Measurements from ENCODE around the gene LIN7A. TPM values are rescaled to one million over a fixed set of nuclear protein-coding genes. Genes with fewer than 3 reads are reported as not detected.

Gene LIN7A
- total RNA-seq, 2 experiments from 2014 or later: not detected

GRCh38 chr12:80864046-80864735 lies 73.5 kb downstream of the LIN7A start:
- POLR2A ChIA-PET: no interaction called here
- H3K9me3 Mint-ChIP-seq: peaks cover 8% of the 10 kb centered on the region
- H3K27ac Mint-ChIP-seq: no peak overlapping the region
- H3K4me3 Mint-ChIP-seq: no peak overlapping the region
- no peaks in the 10 kb centered on the region for H3K4me1 Mint-ChIP-seq (ENCODE audit: low read depth)
- no peaks in the 10 kb centered on the region for H3K27me3 Mint-ChIP-seq
- no peaks in the 10 kb centered on the region for H3K36me3 Mint-ChIP-seq
- CTCF ChIA-PET: no interaction called here
- no peak for DNase-seq
- intact Hi-C loops (cut with micrococcal nuclease): no loop called here

GRCh38 chr12:80862531-80862930 lies 75.2 kb downstream of the LIN7A start:
- POLR2A ChIA-PET: no interaction called here

GRCh38 chr12:80861641-80862378 lies 75.9 kb downstream of the LIN7A start:
- Mint-ChIP-seq H3K4me3 (no peak overlapping the region), H3K4me1 (ENCODE audit: low read depth) (no peaks in the 10 kb centered on the region), H3K9me3 (peaks cover 8% of the 10 kb centered on the region), H3K27ac (no peak overlapping the region), H3K27me3 (no peaks in the 10 kb centered on the region), H3K36me3 (no peaks in the 10 kb centered on the region)
- intact Hi-C loops (cut with micrococcal nuclease): no loop called here
- DNase-seq: no peak
- ChIA-PET POLR2A (no interaction called here), CTCF (no interaction called here)

More at GRCh38 chr12:80862531-80862930, 75.2 kb downstream of the LIN7A start:
- H3K4me1 Mint-ChIP-seq (ENCODE audit: low read depth): no peaks in the 10 kb centered on the region
- no peaks in the 10 kb centered on the region for H3K27me3 Mint-ChIP-seq
- H3K4me3 Mint-ChIP-seq: no peak overlapping the region
- no peaks in the 10 kb centered on the region for H3K36me3 Mint-ChIP-seq
- no peak overlapping the region for H3K27ac Mint-ChIP-seq
- intact Hi-C loops (cut with micrococcal nuclease): no loop called here
- DNase-seq: no peak
- CTCF ChIA-PET: no interaction called here
- H3K9me3 Mint-ChIP-seq: peaks cover 8% of the 10 kb centered on the region

- CTCF ChIA-PET: no interaction called here
- Mint-ChIP-seq H3K36me3 (no peaks in the 10 kb centered on the region), H3K4me1 (ENCODE audit: low read depth) (no peaks in the 10 kb centered on the region), H3K27me3 (no peaks in the 10 kb centered on the region), H3K27ac (no peak overlapping the region), H3K9me3 (peaks cover 8% of the 10 kb centered on the region), H3K4me3 (no peak overlapping the region)
- POLR2A ChIA-PET: no interaction called here
- DNase-seq: no peak
- intact Hi-C loops (cut with micrococcal nuclease): no loop called here
Observed at GRCh38 chr12:80860928-80861327, 76.8 kb downstream of the LIN7A start.

- intact Hi-C loops (cut with micrococcal nuclease): no loop called here
Observed at GRCh38 chr12:80860206-80860605, 77.5 kb downstream of the LIN7A start.

GRCh38 chr12:80858356-80858755 lies 79.4 kb downstream of the LIN7A start:
- intact Hi-C loops (cut with micrococcal nuclease): no loop called here
- Mint-ChIP-seq H3K36me3 (no peaks in the 10 kb centered on the region), H3K9me3 (peaks cover 5% of the 10 kb centered on the region), H3K4me1 (ENCODE audit: low read depth) (no peaks in the 10 kb centered on the region), H3K4me3 (no peak overlapping the region), H3K27me3 (no peaks in the 10 kb centered on the region), H3K27ac (no peak overlapping the region)
- POLR2A ChIA-PET: interaction anchor here (0.6 kb wide), 1 partner anchor 419 kb away, joined by 3 read pairs; no protein-coding TSS in a partner anchor
- CTCF ChIA-PET: no interaction called here
- no peak for DNase-seq

More at GRCh38 chr12:80860206-80860605, 77.5 kb downstream of the LIN7A start:
- Mint-ChIP-seq H3K9me3 (peaks cover 5% of the 10 kb centered on the region), H3K27me3 (no peaks in the 10 kb centered on the region), H3K36me3 (no peaks in the 10 kb centered on the region), H3K27ac (no peak overlapping the region), H3K4me3 (no peak overlapping the region), H3K4me1 (ENCODE audit: low read depth) (no peaks in the 10 kb centered on the region)
- POLR2A ChIA-PET: no interaction called here
- CTCF ChIA-PET: no interaction called here
- DNase-seq: no peak

GRCh38 chr12:80857311-80857710 lies 80.4 kb downstream of the LIN7A start:
- H3K4me1 Mint-ChIP-seq (ENCODE audit: low read depth): no peaks in the 10 kb centered on the region
- ChIA-PET CTCF (no interaction called here), POLR2A (no interaction called here)
- H3K9me3 Mint-ChIP-seq: peaks cover 3% of the 10 kb centered on the region
- H3K36me3 Mint-ChIP-seq: no peaks in the 10 kb centered on the region
- H3K27me3 Mint-ChIP-seq: no peaks in the 10 kb centered on the region
- DNase-seq: no peak
- H3K4me3 Mint-ChIP-seq: no peak overlapping the region
- intact Hi-C loops (cut with micrococcal nuclease): no loop called here
- H3K27ac Mint-ChIP-seq: no peak overlapping the region

- Mint-ChIP-seq H3K27me3 (no peaks in the 10 kb centered on the region), H3K36me3 (no peaks in the 10 kb centered on the region), H3K27ac (no peak overlapping the region), H3K4me3 (no peak overlapping the region), H3K4me1 (ENCODE audit: low read depth) (no peaks in the 10 kb centered on the region), H3K9me3 (peaks cover 3% of the 10 kb centered on the region)
- no peak for DNase-seq
- ChIA-PET CTCF (no interaction called here), POLR2A (no interaction called here)
- intact Hi-C loops (cut with micrococcal nuclease): no loop called here
Observed at GRCh38 chr12:80849337-80849736, 88.4 kb downstream of the LIN7A start.

GRCh38 chr12:80848858-80849257 lies 88.9 kb downstream of the LIN7A start:
- no peaks in the 10 kb centered on the region for H3K36me3 Mint-ChIP-seq
- ChIA-PET POLR2A (no interaction called here), CTCF (no interaction called here)
- no peak for DNase-seq
- no peak overlapping the region for H3K4me3 Mint-ChIP-seq
- no peak overlapping the region for H3K27ac Mint-ChIP-seq
- H3K9me3 Mint-ChIP-seq: peaks cover 3% of the 10 kb centered on the region
- no peaks in the 10 kb centered on the region for H3K27me3 Mint-ChIP-seq
- H3K4me1 Mint-ChIP-seq (ENCODE audit: low read depth): no peaks in the 10 kb centered on the region
- intact Hi-C loops (cut with micrococcal nuclease): no loop called here

GRCh38 chr12:80847575-80847974 lies 90.2 kb downstream of the LIN7A start:
- Mint-ChIP-seq H3K4me3 (no peak overlapping the region), H3K27me3 (no peaks in the 10 kb centered on the region), H3K4me1 (ENCODE audit: low read depth) (no peaks in the 10 kb centered on the region), H3K27ac (no peak overlapping the region), H3K9me3 (no peaks in the 10 kb centered on the region), H3K36me3 (no peaks in the 10 kb centered on the region)
- DNase-seq: no peak
- intact Hi-C loops (cut with micrococcal nuclease): no loop called here
- ChIA-PET POLR2A (no interaction called here), CTCF (no interaction called here)

- no peak for DNase-seq
- Mint-ChIP-seq H3K4me1 (ENCODE audit: low read depth) (no peaks in the 10 kb centered on the region), H3K4me3 (no peak overlapping the region)
Observed at GRCh38 chr12:80846952-80847351, 90.8 kb downstream of the LIN7A start.

GRCh38 chr12:80845639-80846038 lies 92.1 kb downstream of the LIN7A start:
- Mint-ChIP-seq H3K36me3 (no peaks in the 10 kb centered on the region), H3K27me3 (no peaks in the 10 kb centered on the region), H3K27ac (no peak overlapping the region), H3K4me3 (no peak overlapping the region), H3K9me3 (no peaks in the 10 kb centered on the region), H3K4me1 (ENCODE audit: low read depth) (no peaks in the 10 kb centered on the region)
- no peak for DNase-seq
- intact Hi-C loops (cut with micrococcal nuclease): no loop called here
- POLR2A ChIA-PET: no interaction called here
- CTCF ChIA-PET: interaction anchor here (1.0 kb wide), 1 partner anchor 10 kb away, joined by 3 read pairs; no protein-coding TSS in a partner anchor

More at GRCh38 chr12:80846952-80847351, 90.8 kb downstream of the LIN7A start:
- POLR2A ChIA-PET: no interaction called here
- Mint-ChIP-seq H3K27me3 (no peaks in the 10 kb centered on the region), H3K36me3 (no peaks in the 10 kb centered on the region), H3K9me3 (no peaks in the 10 kb centered on the region), H3K27ac (no peak overlapping the region)
- intact Hi-C loops (cut with micrococcal nuclease): no loop called here
- CTCF ChIA-PET: no interaction called here

GRCh38 chr12:80843969-80844368 lies 93.8 kb downstream of the LIN7A start:
- intact Hi-C loops (cut with micrococcal nuclease): no loop called here
- CTCF ChIA-PET: no interaction called here
- no peaks in the 10 kb centered on the region for H3K27me3 Mint-ChIP-seq
- H3K27ac Mint-ChIP-seq: no peak overlapping the region
- H3K9me3 Mint-ChIP-seq: no peaks in the 10 kb centered on the region
- POLR2A ChIA-PET: no interaction called here
- no peak overlapping the region for H3K4me3 Mint-ChIP-seq
- no peaks in the 10 kb centered on the region for H3K36me3 Mint-ChIP-seq
- no peak for DNase-seq
- H3K4me1 Mint-ChIP-seq (ENCODE audit: low read depth): no peaks in the 10 kb centered on the region

Data from activated CD4-positive, alpha-beta memory T cell treated with anti-CD3 and anti-CD28 coated beads for 36 hours (primary cell).